Peyer's patch (tissue), 4 donors: ENCODE data around the gene MCAT.

Experiments used
- POLR2A ChIP-seq, 2 donors: fragments of 450-650 bp; IDR thresholded peaks; one replicate each; pipeline ENCODE4 v1.5.1; 2017; ENCODE audit warnings: antibody characterized with exemption in 2 of 2, mild to moderate bottlenecking in 2 of 2, moderate library complexity in 2 of 2
- TF ChIP-seq, protein P1 (sequence below), 6 experiments: fragments of 450-650 bp in 4 of 6; fragments of 200-600 bp in 2 of 6; sonication (generic) in 1 of 6; IDR thresholded peaks; one replicate each; pipeline ENCODE4 v1.5.1; 2017 to 2019; ENCODE audit warnings: antibody characterized with exemption in 6 of 6, mild to moderate bottlenecking in 3 of 6, moderate library complexity in 1 of 6

DNA sequence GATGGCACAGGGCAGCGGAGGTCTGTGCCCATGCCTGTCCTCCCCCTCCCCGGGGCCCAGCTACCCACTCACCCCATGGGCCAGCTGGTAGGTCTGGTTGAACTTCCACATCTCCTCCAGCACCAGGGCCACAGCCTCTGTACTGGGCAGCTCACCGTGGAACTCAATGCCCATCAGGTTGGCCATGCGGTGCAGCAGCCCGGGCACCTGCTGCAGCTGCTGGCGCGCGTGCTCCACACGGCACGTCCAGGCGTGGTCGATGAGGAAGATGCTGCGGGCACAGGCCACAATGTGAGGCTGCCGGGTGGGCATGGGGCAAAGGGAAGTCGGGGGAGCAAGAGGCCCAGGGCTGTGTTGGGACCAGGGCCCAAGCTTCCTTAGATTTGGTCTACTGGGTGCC, 37.5 kb upstream of the MCAT start:
- TF ChIP-seq, protein P1, sequence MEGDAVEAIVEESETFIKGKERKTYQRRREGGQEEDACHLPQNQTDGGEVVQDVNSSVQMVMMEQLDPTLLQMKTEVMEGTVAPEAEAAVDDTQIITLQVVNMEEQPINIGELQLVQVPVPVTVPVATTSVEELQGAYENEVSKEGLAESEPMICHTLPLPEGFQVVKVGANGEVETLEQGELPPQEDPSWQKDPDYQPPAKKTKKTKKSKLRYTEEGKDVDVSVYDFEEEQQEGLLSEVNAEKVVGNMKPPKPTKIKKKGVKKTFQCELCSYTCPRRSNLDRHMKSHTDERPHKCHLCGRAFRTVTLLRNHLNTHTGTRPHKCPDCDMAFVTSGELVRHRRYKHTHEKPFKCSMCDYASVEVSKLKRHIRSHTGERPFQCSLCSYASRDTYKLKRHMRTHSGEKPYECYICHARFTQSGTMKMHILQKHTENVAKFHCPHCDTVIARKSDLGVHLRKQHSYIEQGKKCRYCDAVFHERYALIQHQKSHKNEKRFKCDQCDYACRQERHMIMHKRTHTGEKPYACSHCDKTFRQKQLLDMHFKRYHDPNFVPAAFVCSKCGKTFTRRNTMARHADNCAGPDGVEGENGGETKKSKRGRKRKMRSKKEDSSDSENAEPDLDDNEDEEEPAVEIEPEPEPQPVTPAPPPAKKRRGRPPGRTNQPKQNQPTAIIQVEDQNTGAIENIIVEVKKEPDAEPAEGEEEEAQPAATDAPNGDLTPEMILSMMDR (IDR thresholded peaks at IDR 0.05): no peak
- TF ChIP-seq POLR2A (IDR thresholded peaks at IDR 0.05): no peak
